B cell (primary cell): ENCODE results near the gene ANAPC13.

Experiments
- EZH2 ChIP-seq: IDR thresholded peaks from 2 replicates; pipeline ENCODE4 v1.6.1; 2012; ENCODE audit warnings: borderline replicate concordance, low read depth, mild to moderate bottlenecking, moderate library complexity, low read length; ENCODE audit not compliant: insufficient read depth, poor library complexity, severe bottlenecking
- TF ChIP-seq, protein P1 (sequence below): fragments of 200-600 bp; IDR thresholded peaks from one replicate; pipeline ENCODE4 v1.8.0; 2022; ENCODE audit warnings: antibody characterized with exemption, mild to moderate bottlenecking

DNA sequence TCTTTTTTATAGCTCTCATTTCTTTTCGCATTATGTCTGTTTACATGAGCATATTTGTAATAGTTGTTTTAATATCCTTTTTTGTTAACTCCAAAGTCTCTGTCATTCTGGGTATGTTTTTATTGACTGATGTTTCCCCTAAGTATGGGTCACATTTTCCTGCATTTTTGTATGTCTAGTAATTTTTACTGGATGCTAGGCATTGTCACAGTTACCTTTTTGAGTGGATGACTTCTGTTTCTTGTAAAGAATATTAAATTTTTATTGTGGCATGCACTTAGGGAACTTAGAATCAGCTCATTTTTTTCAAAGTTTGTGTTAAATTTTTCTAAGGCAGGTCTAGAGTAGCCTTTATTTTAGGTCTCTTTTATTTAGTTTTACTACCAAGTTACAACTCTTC is 40.7 kb downstream of the ANAPC13 start:
- TF ChIP-seq, protein P1, sequence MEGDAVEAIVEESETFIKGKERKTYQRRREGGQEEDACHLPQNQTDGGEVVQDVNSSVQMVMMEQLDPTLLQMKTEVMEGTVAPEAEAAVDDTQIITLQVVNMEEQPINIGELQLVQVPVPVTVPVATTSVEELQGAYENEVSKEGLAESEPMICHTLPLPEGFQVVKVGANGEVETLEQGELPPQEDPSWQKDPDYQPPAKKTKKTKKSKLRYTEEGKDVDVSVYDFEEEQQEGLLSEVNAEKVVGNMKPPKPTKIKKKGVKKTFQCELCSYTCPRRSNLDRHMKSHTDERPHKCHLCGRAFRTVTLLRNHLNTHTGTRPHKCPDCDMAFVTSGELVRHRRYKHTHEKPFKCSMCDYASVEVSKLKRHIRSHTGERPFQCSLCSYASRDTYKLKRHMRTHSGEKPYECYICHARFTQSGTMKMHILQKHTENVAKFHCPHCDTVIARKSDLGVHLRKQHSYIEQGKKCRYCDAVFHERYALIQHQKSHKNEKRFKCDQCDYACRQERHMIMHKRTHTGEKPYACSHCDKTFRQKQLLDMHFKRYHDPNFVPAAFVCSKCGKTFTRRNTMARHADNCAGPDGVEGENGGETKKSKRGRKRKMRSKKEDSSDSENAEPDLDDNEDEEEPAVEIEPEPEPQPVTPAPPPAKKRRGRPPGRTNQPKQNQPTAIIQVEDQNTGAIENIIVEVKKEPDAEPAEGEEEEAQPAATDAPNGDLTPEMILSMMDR = no peak
- no peak for TF ChIP-seq EZH2
